Prostate gland (tissue), 2 donors: Measurements from ENCODE around the gene TCF7L1. TPM values are rescaled to one million over a fixed set of nuclear protein-coding genes. Genes with fewer than 3 reads are reported as not detected.
A peak's percentile ranks its signal among the peaks of the same experiment; 100 is the strongest.

Source experiments
- DNase-seq: peaks from one replicate; pipeline ENCODE4 v3.0.0-alpha.2; 2019; ENCODE audit warnings: low spot score
- H3K27ac ChIP-seq, 2 donors: fragments of 200-600 bp; sonication (generic); 2 replicates each; pipeline ENCODE4 v1.5.1; 2017 to 2019
- H3K27me3 ChIP-seq: fragments of 200-600 bp; sonication (generic); replicated peaks from 2 replicates; pipeline ENCODE4 v1.5.1; 2019; ENCODE audit not compliant: insufficient read depth
- H3K36me3 ChIP-seq, 2 donors: fragments of 200-600 bp; sonication (generic); 1 replicate in 1 of 2; 2 replicates in 1 of 2; pipeline versions ENCODE4 v1.5.1 to v1.8.1; 2017 to 2019
- H3K4me1 ChIP-seq: fragments of 200-600 bp; sonication (generic); replicated peaks from 2 replicates; pipeline ENCODE4 v1.5.1; 2019
- H3K4me3 ChIP-seq, 2 donors: fragments of 200-600 bp; sonication (generic); 2 replicates each; pipeline ENCODE4 v1.5.1; 2017 to 2019
- H3K9me3 ChIP-seq: fragments of 200-600 bp; sonication (generic); 2 replicates; pipeline ENCODE4 v1.5.1; 2017
- CTCF ChIP-seq, 4 experiments: fragments of 200-600 bp in 2 of 4; fragments of 450-650 bp in 2 of 4; sonication (generic) in 2 of 4; IDR thresholded peaks; 1 replicate in 3 of 4; 2 replicates in 1 of 4; pipeline ENCODE4 v1.5.1; 2016 to 2019; ENCODE audit warnings: antibody characterized with exemption in 4 of 4, mild to moderate bottlenecking in 2 of 4, moderate library complexity in 2 of 4
- POLR2A ChIP-seq: fragments of 450-650 bp; IDR thresholded peaks from one replicate; pipeline ENCODE4 v1.6.1; 2016; ENCODE audit warnings: antibody characterized with exemption, mild to moderate bottlenecking
- POLR2AphosphoS5 ChIP-seq: sonication (generic); formaldehyde crosslinking; IDR thresholded peaks from one replicate; pipeline ENCODE4 v1.6.1; 2017; ENCODE audit warnings: antibody characterized with exemption
- WGBS: methylation state at CpG from one replicate; pipeline ENCODE4 v1.1.5; 2018; 5-methylcytosine and 5-hydroxymethylcytosine counted together
- intact Hi-C: fragments of 100-400 bp; cut with DNase I; formaldehyde crosslinking; loops from one replicate; pipeline ENCODE4 v1.14.2; 2022
- total RNA-seq, 2 donors: library from RNA; depleted of rRNA; stranded (reverse); fragments of >200 nt; gene quantifications; one replicate each; pipeline ENCODE4 v1.1.0, GENCODE V29; 2016

Gene TCF7L1
- total RNA-seq, 2 donors from 2014 or later = 2.6 to 7.0 TPM

- Histone ChIP-seq H3K9me3 (no peaks in the 10 kb centered on the region), H3K27ac (no peak overlapping the region), H3K27me3 (no peaks in the 10 kb centered on the region), H3K4me3 (no peak overlapping the region), H3K4me1 (no peaks in the 10 kb centered on the region), H3K36me3 (no peaks in the 10 kb centered on the region)
- 76% methylated on average over 24 of the region's 24 CpGs for WGBS
- DNase-seq = no peak
- intact Hi-C loops = loop anchor here (1.0 kb wide), 1 partner anchor 110 kb away; the partner anchor contains the start of gene TCF7L1
- peak in 3 of 4 experiments; percentile 31 to 39 (median 38) for TF ChIP-seq CTCF (IDR thresholded peaks at IDR 0.05)
- no peak for TF ChIP-seq POLR2AphosphoS5
Measured at GRCh38 chr2:85243101-85244072, 110.2 kb downstream of the TCF7L1 start.

GRCh38 chr2:85244828-85245227, 111.6 kb downstream of the TCF7L1 start:
- no peaks in the 10 kb centered on the region for H3K36me3 ChIP-seq
- H3K9me3 ChIP-seq = no peaks in the 10 kb centered on the region
- H3K27ac ChIP-seq = no peak overlapping the region
- H3K27me3 ChIP-seq = no peaks in the 10 kb centered on the region
- intact Hi-C loops = loop anchor here (5.0 kb wide), 1 partner anchor 37 kb away; no protein-coding TSS in a partner anchor
- 68% methylated on average over 7 of the region's 7 CpGs for WGBS
- no peaks in the 10 kb centered on the region for H3K4me1 ChIP-seq
- DNase-seq = no peak
- no peak for TF ChIP-seq CTCF (IDR thresholded peaks at IDR 0.05)
- TF ChIP-seq POLR2AphosphoS5 = no peak
- TF ChIP-seq POLR2A = no peak
- no peak overlapping the region for H3K4me3 ChIP-seq

GRCh38 chr2:85245891-85246290, 112.7 kb downstream of the TCF7L1 start:
- no peaks in the 10 kb centered on the region for H3K27me3 ChIP-seq
- intact Hi-C loops = loop anchor here (5.0 kb wide), 1 partner anchor 36 kb away; no protein-coding TSS in a partner anchor
- DNase-seq = no peak
- no peaks in the 10 kb centered on the region for H3K9me3 ChIP-seq
- no peak overlapping the region for H3K27ac ChIP-seq
- 84% methylated on average over 4 of the region's 4 CpGs for WGBS
- H3K4me3 ChIP-seq = no peak overlapping the region
- H3K36me3 ChIP-seq = no peaks in the 10 kb centered on the region
- TF ChIP-seq CTCF (IDR thresholded peaks at IDR 0.05) (no peak), POLR2A (no peak), POLR2AphosphoS5 (no peak)
- no peaks in the 10 kb centered on the region for H3K4me1 ChIP-seq

GRCh38 chr2:85246348-85246747, 113.2 kb downstream of the TCF7L1 start:
- Histone ChIP-seq H3K4me1 (no peaks in the 10 kb centered on the region), H3K36me3 (no peaks in the 10 kb centered on the region), H3K9me3 (no peaks in the 10 kb centered on the region), H3K27ac (no peak overlapping the region), H3K4me3 (no peak overlapping the region), H3K27me3 (no peaks in the 10 kb centered on the region)
- 76% methylated on average over 5 of the region's 5 CpGs for WGBS
- TF ChIP-seq POLR2A (no peak), POLR2AphosphoS5 (no peak), CTCF (IDR thresholded peaks at IDR 0.05) (no peak)
- no peak for DNase-seq
- intact Hi-C loops = loop anchor here (5.0 kb wide), 1 partner anchor 36 kb away; no protein-coding TSS in a partner anchor
